Measurements from ENCODE around the gene TBC1D13.

DNA sequence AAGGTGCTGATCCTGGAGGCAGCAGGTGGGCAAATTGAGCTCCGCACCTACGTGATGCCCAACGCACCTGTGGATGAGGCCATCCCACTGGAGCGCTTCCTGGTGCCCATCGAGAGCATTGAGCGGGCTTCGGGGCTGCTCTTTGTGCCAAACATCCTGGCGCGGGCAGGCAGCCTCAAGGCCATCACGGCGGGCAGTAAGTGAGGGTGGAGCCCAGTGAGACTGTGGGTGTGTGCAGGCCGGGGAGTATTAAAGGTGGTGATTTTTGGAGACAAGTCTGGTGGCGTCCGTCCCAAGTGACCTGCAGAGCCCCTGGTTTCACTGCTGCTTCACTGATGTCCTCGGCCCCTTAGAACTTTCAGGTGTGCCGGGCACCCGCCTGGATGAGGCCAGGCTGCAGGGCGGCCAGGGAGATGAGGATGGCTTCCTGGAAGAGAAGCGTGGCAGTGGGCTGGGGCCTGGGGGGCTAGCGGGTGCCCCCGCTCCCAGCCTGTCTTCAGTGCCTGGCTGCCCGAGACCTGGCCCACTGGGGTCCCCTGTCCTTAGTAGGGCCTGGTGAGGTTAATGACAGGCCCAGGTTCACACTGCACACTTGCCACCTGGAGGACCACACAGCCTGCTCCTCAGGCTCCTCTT is 35.5 kb downstream of the TBC1D13 start:
- TF ChIP-seq, protein P1, sequence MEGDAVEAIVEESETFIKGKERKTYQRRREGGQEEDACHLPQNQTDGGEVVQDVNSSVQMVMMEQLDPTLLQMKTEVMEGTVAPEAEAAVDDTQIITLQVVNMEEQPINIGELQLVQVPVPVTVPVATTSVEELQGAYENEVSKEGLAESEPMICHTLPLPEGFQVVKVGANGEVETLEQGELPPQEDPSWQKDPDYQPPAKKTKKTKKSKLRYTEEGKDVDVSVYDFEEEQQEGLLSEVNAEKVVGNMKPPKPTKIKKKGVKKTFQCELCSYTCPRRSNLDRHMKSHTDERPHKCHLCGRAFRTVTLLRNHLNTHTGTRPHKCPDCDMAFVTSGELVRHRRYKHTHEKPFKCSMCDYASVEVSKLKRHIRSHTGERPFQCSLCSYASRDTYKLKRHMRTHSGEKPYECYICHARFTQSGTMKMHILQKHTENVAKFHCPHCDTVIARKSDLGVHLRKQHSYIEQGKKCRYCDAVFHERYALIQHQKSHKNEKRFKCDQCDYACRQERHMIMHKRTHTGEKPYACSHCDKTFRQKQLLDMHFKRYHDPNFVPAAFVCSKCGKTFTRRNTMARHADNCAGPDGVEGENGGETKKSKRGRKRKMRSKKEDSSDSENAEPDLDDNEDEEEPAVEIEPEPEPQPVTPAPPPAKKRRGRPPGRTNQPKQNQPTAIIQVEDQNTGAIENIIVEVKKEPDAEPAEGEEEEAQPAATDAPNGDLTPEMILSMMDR (conservative IDR thresholded peaks at IDR 0.05; ENCODE audit: low read depth in 2 of 2) = no peak
- TF ChIP-seq EZH2 (IDR thresholded peaks at IDR 0.05; ENCODE audit: low read depth, unreplicated experiment) (no peak), CREB1 (CRISPR knock-in tag; IDR thresholded peaks at IDR 0.05; ENCODE audit: low read depth) (no peak), POLR2AphosphoS5 (IDR thresholded peaks at IDR 0.05; ENCODE audit: low read depth) (no peak), EZH2phosphoT487 (IDR thresholded peaks at IDR 0.05; ENCODE audit: unreplicated experiment) (no peak), JUNB (IDR thresholded peaks at IDR 0.05; ENCODE audit: unreplicated experiment) (no peak)
- TF ChIP-seq, protein P2, sequence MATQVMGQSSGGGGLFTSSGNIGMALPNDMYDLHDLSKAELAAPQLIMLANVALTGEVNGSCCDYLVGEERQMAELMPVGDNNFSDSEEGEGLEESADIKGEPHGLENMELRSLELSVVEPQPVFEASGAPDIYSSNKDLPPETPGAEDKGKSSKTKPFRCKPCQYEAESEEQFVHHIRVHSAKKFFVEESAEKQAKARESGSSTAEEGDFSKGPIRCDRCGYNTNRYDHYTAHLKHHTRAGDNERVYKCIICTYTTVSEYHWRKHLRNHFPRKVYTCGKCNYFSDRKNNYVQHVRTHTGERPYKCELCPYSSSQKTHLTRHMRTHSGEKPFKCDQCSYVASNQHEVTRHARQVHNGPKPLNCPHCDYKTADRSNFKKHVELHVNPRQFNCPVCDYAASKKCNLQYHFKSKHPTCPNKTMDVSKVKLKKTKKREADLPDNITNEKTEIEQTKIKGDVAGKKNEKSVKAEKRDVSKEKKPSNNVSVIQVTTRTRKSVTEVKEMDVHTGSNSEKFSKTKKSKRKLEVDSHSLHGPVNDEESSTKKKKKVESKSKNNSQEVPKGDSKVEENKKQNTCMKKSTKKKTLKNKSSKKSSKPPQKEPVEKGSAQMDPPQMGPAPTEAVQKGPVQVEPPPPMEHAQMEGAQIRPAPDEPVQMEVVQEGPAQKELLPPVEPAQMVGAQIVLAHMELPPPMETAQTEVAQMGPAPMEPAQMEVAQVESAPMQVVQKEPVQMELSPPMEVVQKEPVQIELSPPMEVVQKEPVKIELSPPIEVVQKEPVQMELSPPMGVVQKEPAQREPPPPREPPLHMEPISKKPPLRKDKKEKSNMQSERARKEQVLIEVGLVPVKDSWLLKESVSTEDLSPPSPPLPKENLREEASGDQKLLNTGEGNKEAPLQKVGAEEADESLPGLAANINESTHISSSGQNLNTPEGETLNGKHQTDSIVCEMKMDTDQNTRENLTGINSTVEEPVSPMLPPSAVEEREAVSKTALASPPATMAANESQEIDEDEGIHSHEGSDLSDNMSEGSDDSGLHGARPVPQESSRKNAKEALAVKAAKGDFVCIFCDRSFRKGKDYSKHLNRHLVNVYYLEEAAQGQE (IDR thresholded peaks at IDR 0.05; ENCODE audit: unreplicated experiment) = no peak
